ENCODE data around the gene COL4A1.

COL4A1 gene

GRCh38 chr13:110124201-110124940, 182.6 kb downstream of the COL4A1 start:
- DNase-seq: no peak

GRCh38 chr13:110123041-110123809, 183.7 kb downstream of the COL4A1 start:
- no peak for DNase-seq

- no peak for DNase-seq
Measured at GRCh38 chr13:110121422-110122083, 185.4 kb downstream of the COL4A1 start.

- no peak for DNase-seq
Measured at GRCh38 chr13:110119935-110120905, 186.7 kb downstream of the COL4A1 start.

GRCh38 chr13:110118106-110118505, 188.9 kb downstream of the COL4A1 start:
- DNase-seq: no peak

- no peak for DNase-seq
Measured at GRCh38 chr13:110116072-110116487, 190.9 kb downstream of the COL4A1 start.

- no peak for DNase-seq
Measured at GRCh38 chr13:110115591-110115990, 191.4 kb downstream of the COL4A1 start.

GRCh38 chr13:110114316-110114715, 192.6 kb downstream of the COL4A1 start:
- peak; percentile 63 for DNase-seq

GRCh38 chr13:110113284-110113764, 193.6 kb downstream of the COL4A1 start:
- DNase-seq: peak; percentile 76

- peak; percentile 24 for DNase-seq
Measured at GRCh38 chr13:110112379-110112778, 194.6 kb downstream of the COL4A1 start.

GRCh38 chr13:110110783-110111182, 196.2 kb downstream of the COL4A1 start:
- DNase-seq: no peak

- DNase-seq: peak; percentile 93
Measured at GRCh38 chr13:110109910-110110309, 197.0 kb downstream of the COL4A1 start.

- no peak for DNase-seq
Measured at GRCh38 chr13:110109140-110109783, 197.7 kb downstream of the COL4A1 start.

GRCh38 chr13:110108348-110109139, 198.4 kb downstream of the COL4A1 start:
- DNase-seq: peak; percentile 90

- DNase-seq: no peak
Measured at GRCh38 chr13:110107568-110108347, 199.2 kb downstream of the COL4A1 start.

- no peak for DNase-seq
Measured at GRCh38 chr13:110106726-110107125, 200.2 kb downstream of the COL4A1 start.

GRCh38 chr13:110105136-110105535, 201.8 kb downstream of the COL4A1 start:
- no peak for DNase-seq

GRCh38 chr13:110103534-110103933, 203.4 kb downstream of the COL4A1 start:
- peak; percentile 22 for DNase-seq

- no peak for DNase-seq
Measured at GRCh38 chr13:110103026-110103425, 203.9 kb downstream of the COL4A1 start.

GRCh38 chr13:110102053-110102452, 204.9 kb downstream of the COL4A1 start:
- no peak for DNase-seq
